ENCODE results near the gene KRTAP3-3. TPM values are rescaled to one million over a fixed set of nuclear protein-coding genes. Genes with fewer than 3 reads are reported as not detected.
"Not testable (repeated sequence)": the region's sequence is repeated elsewhere in the genome, so short reads cannot be mapped to it uniquely, and the experiment has no call there.

Gene KRTAP3-3
- total RNA-seq, 2 experiments from 2014 or later, result not detected

- H3K4me1 Mint-ChIP-seq, result no peaks in the 10 kb centered on the region
- H3K9me3 Mint-ChIP-seq (ENCODE audit: low read depth), result no peaks in the 10 kb centered on the region
- DNase-seq, result no peak
- H3K36me3 Mint-ChIP-seq, result no peaks in the 10 kb centered on the region
- no peak for ATAC-seq
- peaks cover 17% of the 10 kb centered on the region for H3K27me3 Mint-ChIP-seq
- CTCF ChIA-PET, result no interaction called here
- no peak overlapping the region for H3K4me3 Mint-ChIP-seq
- no peak overlapping the region for H3K27ac Mint-ChIP-seq
Measured at GRCh38 chr17:41015454-41015853, 21.5 kb upstream of the KRTAP3-3 start.

- CTCF ChIA-PET, result interaction anchor here (0.9 kb wide), 1 partner anchor 13 kb away, joined by 3 read pairs; no protein-coding TSS in a partner anchor
- Mint-ChIP-seq H3K27ac (no peak overlapping the region), H3K9me3 (ENCODE audit: low read depth) (no peaks in the 10 kb centered on the region), H3K4me1 (no peaks in the 10 kb centered on the region), H3K4me3 (no peak overlapping the region), H3K36me3 (no peaks in the 10 kb centered on the region), H3K27me3 (peaks cover 23% of the 10 kb centered on the region)
- no peak for ATAC-seq
- DNase-seq, result no peak
Measured at GRCh38 chr17:41013606-41014005, 19.6 kb upstream of the KRTAP3-3 start.

DNA sequence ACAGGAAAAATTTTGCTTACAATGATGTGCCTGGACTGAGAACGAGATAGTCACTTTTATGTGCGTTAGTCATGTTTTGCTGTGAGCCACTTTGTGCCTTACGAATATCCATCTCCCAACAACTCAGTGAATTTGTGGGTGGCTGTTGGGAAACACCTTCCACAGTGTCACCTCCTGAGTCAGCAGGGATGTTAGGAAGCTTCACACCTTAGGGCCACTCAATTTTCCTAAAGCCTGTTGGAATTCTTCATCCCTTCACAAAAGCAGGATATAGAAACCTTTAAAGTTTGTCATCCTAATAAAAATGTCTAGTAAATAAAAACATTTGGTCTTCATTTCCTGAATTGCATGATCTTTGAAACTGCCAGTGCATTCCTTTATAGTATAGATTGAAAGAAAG is 19.2 kb upstream of the KRTAP3-3 start:
- no peaks in the 10 kb centered on the region for H3K36me3 Mint-ChIP-seq
- H3K27me3 Mint-ChIP-seq, result peaks cover 25% of the 10 kb centered on the region
- no peaks in the 10 kb centered on the region for H3K9me3 Mint-ChIP-seq (ENCODE audit: low read depth)
- no peak overlapping the region for H3K4me3 Mint-ChIP-seq
- DNase-seq (no peak), ATAC-seq (no peak)
- CTCF ChIA-PET, result no interaction called here
- no peaks in the 10 kb centered on the region for H3K4me1 Mint-ChIP-seq
- no peak overlapping the region for H3K27ac Mint-ChIP-seq

DNA sequence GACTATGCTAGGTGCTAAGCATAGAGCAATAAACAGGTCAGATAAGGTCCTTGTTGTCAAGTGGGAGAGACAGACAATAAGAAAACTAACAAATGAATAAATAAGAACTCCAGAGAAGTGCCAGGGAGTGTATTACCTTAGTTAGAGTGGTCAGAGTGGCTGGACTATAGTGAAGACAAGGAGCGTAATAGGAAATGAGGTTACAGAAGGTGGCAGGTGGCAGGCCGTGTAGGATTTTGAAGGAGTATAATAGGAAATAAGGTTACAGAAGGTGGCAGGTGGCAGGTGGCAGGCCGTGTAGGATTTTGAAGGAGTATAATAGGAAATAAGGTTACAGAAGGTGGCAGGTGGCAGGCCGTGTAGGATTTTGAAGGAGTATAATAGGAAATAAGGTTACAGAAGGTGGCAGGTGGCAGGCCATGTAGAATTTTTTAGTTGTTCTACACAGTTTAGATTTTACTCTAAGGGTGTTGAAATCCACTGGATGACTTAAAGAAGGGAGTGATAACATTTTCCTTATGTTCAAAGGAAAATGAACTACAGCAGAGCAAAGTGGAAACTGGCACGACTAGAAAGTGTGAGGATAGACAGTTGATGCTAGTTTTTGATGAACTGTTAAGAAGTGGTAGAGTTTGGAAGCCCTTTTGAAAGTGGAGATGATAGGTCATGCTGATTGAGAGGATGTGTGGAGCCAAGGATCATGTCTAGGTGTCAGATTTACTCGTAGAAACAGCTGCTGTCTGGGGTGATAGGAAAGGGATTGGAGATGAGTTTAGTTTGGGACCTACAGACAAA is 18.6 kb upstream of the KRTAP3-3 start:
- CTCF ChIA-PET, result no interaction called here
- H3K27me3 Mint-ChIP-seq, result peaks cover 25% of the 10 kb centered on the region
- DNase-seq (no peak), ATAC-seq (no peak)
- H3K27ac Mint-ChIP-seq, result no peak overlapping the region
- no peaks in the 10 kb centered on the region for H3K4me1 Mint-ChIP-seq
- H3K36me3 Mint-ChIP-seq, result no peaks in the 10 kb centered on the region
- H3K9me3 Mint-ChIP-seq (ENCODE audit: low read depth), result no peaks in the 10 kb centered on the region
- H3K4me3 Mint-ChIP-seq, result no peak overlapping the region

DNA sequence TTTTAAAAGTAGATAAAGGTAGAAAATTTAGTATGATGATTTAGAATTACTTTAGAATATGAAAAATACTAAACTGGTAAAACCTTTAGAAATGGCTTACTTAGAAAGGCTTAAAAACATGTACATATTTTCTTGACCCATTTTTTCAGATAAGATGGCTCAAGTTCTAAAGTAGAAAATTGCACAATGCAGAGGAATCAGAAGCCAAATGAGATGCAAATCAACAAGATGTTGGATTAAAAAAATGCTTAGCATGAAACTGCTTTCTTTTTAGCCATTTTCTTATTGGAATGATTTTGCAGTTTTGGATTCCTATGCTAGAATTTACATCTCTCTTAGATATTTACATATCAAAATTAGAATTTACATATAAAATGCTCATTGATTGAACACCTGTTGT is 16.5 kb upstream of the KRTAP3-3 start:
- Mint-ChIP-seq H3K9me3 (ENCODE audit: low read depth) (no peaks in the 10 kb centered on the region), H3K36me3 (no peaks in the 10 kb centered on the region), H3K27me3 (peaks cover 18% of the 10 kb centered on the region), H3K27ac (no peak overlapping the region), H3K4me3 (no peak overlapping the region), H3K4me1 (no peaks in the 10 kb centered on the region)
- CTCF ChIA-PET, result no interaction called here
- ATAC-seq, result no peak
- no peak for DNase-seq

- ATAC-seq, result no peak
- H3K27me3 Mint-ChIP-seq, result peaks cover 16% of the 10 kb centered on the region
- no peaks in the 10 kb centered on the region for H3K4me1 Mint-ChIP-seq
- H3K9me3 Mint-ChIP-seq (ENCODE audit: low read depth), result no peaks in the 10 kb centered on the region
- no peak for DNase-seq
- CTCF ChIA-PET, result no interaction called here
- H3K4me3 Mint-ChIP-seq, result no peak overlapping the region
- H3K36me3 Mint-ChIP-seq, result no peaks in the 10 kb centered on the region
- no peak overlapping the region for H3K27ac Mint-ChIP-seq
Measured at GRCh38 chr17:41009936-41010335, 16.0 kb upstream of the KRTAP3-3 start.

DNA sequence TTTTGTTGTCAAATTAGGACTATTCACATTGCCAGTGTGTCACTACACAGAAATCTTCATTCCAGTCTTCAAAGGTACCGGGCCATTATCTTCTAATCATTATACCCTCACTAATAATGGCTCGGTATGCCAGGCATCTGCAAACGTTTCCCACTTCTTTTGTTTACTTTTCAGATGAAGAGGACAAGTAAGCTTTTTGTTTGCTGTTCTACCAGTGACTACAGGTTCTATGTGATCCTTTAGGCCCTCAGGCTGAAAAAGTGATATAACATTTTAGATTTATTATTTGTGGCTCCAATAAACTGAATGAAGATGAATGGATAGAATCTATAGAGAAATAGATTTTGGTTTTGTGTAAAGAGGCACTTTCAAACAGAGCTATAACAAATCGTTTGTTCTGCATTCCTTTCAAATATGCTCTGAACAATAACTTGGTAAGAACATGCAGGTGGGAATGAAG is 15.4 kb upstream of the KRTAP3-3 start:
- Mint-ChIP-seq H3K36me3 (no peaks in the 10 kb centered on the region), H3K9me3 (ENCODE audit: low read depth) (no peaks in the 10 kb centered on the region), H3K4me3 (no peak overlapping the region), H3K4me1 (no peaks in the 10 kb centered on the region), H3K27me3 (peaks cover 19% of the 10 kb centered on the region), H3K27ac (no peak overlapping the region)
- ATAC-seq (no peak), DNase-seq (no peak)
- CTCF ChIA-PET, result no interaction called here

- DNase-seq (no peak), ATAC-seq (no peak)
- H3K36me3 Mint-ChIP-seq, result no peaks in the 10 kb centered on the region
- no peak within 1 kb of the TSS for H3K4me3 Mint-ChIP-seq
- no peaks in the 10 kb centered on the region for H3K4me1 Mint-ChIP-seq
- CTCF ChIA-PET, result no interaction called here
- no peaks in the 10 kb centered on the region for H3K9me3 Mint-ChIP-seq (ENCODE audit: low read depth)
- H3K27me3 Mint-ChIP-seq, result peaks cover 24% of the 10 kb centered on the region
- no peak within 1 kb of the TSS for H3K27ac Mint-ChIP-seq
Measured at GRCh38 chr17:41008811-41009210, 14.8 kb upstream of the KRTAP3-3 start, which contains the start of gene KRTAP3-1. TSS of gene KRTAP3-1 (minus strand) at chr17:41009128. CDS start at chr17:41009074, 54 bp downstream.

- H3K27me3 Mint-ChIP-seq, result peaks cover 30% of the 10 kb centered on the region
- no peaks in the 10 kb centered on the region for H3K4me1 Mint-ChIP-seq
- CTCF ChIA-PET, result no interaction called here
- no peak overlapping the region for H3K4me3 Mint-ChIP-seq
- H3K9me3 Mint-ChIP-seq (ENCODE audit: low read depth), result no peaks in the 10 kb centered on the region
- no peaks in the 10 kb centered on the region for H3K36me3 Mint-ChIP-seq
- no peak for DNase-seq
- ATAC-seq, result no peak
- H3K27ac Mint-ChIP-seq, result no peak overlapping the region
Measured at GRCh38 chr17:41004397-41004796, 10.4 kb upstream of the KRTAP3-3 start.

DNA sequence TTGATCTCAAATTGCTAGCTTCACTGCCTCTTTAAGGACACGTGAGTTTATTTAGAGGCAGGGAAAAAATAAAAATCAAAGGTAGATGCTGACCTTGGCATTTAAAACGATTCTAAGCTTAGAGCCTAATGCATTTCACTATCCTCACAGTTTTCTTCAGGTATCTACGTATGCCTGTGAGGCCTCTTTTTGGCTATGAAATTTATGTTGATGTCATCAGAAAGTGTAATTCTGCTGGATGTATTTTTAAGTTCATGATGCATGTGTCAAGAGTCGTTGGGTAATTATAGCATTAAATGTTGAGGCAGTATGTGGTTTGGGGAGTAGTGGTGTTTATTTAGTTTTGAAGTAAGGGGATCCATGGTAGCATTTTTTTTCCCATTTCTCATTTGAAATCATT is 10.0 kb upstream of the KRTAP3-3 start:
- Mint-ChIP-seq H3K4me3 (no peak overlapping the region), H3K36me3 (no peaks in the 10 kb centered on the region), H3K9me3 (ENCODE audit: low read depth) (no peaks in the 10 kb centered on the region), H3K4me1 (no peaks in the 10 kb centered on the region), H3K27me3 (peaks cover 31% of the 10 kb centered on the region), H3K27ac (no peak overlapping the region)
- CTCF ChIA-PET, result no interaction called here
- ATAC-seq (no peak), DNase-seq (no peak)

GRCh38 chr17:41002814-41003213 is 8.8 kb upstream of the KRTAP3-3 start:
- H3K36me3 Mint-ChIP-seq, result no peaks in the 10 kb centered on the region
- no peak overlapping the region for H3K4me3 Mint-ChIP-seq
- H3K27me3 Mint-ChIP-seq, result peaks cover 32% of the 10 kb centered on the region
- no peak for ATAC-seq
- no peak overlapping the region for H3K27ac Mint-ChIP-seq
- no peak for DNase-seq
- H3K9me3 Mint-ChIP-seq (ENCODE audit: low read depth), result no peaks in the 10 kb centered on the region
- H3K4me1 Mint-ChIP-seq, result no peaks in the 10 kb centered on the region
- CTCF ChIA-PET, result no interaction called here

GRCh38 chr17:41001795-41002194 is 7.8 kb upstream of the KRTAP3-3 start:
- no peak overlapping the region for H3K4me3 Mint-ChIP-seq
- H3K4me1 Mint-ChIP-seq, result no peaks in the 10 kb centered on the region
- no peak for ATAC-seq
- peaks cover 41% of the 10 kb centered on the region for H3K27me3 Mint-ChIP-seq
- CTCF ChIA-PET, result interaction anchor here (0.6 to 1.2 kb wide), 2 partner anchors 12 to 438 kb away, joined by 3 read pairs; no protein-coding TSS in a partner anchor
- no peak overlapping the region for H3K27ac Mint-ChIP-seq
- no peaks in the 10 kb centered on the region for H3K9me3 Mint-ChIP-seq (ENCODE audit: low read depth)
- DNase-seq, result no peak
- H3K36me3 Mint-ChIP-seq, result no peaks in the 10 kb centered on the region

GRCh38 chr17:40999563-40999962 is 5.6 kb upstream of the KRTAP3-3 start, which contains the start of gene KRTAP3-2:
TSS of gene KRTAP3-2 (minus strand) at chr17:40999906. CDS start at chr17:40999853, 53 bp downstream.
- H3K4me1 Mint-ChIP-seq; H3K36me3 Mint-ChIP-seq; H3K27ac Mint-ChIP-seq; DNase-seq; CTCF ChIA-PET; H3K4me3 Mint-ChIP-seq; H3K9me3 Mint-ChIP-seq (ENCODE audit: low read depth); ATAC-seq: not testable (repeated sequence)
- H3K27me3 Mint-ChIP-seq, result peaks cover 48% of the 10 kb centered on the region

- Mint-ChIP-seq H3K4me1 (no peaks in the 10 kb centered on the region), H3K27me3 (peaks cover 53% of the 10 kb centered on the region), H3K4me3 (no peak overlapping the region), H3K27ac (no peak overlapping the region), H3K9me3 (ENCODE audit: low read depth) (no peaks in the 10 kb centered on the region), H3K36me3 (no peaks in the 10 kb centered on the region)
- ATAC-seq (no peak), DNase-seq (no peak)
- CTCF ChIA-PET, result no interaction called here
Measured at GRCh38 chr17:40997361-40997760, 3.4 kb upstream of the KRTAP3-3 start.

All from activated CD8-positive, alpha-beta memory T cell treated with anti-CD3 and anti-CD28 coated beads, Interleukin-2, amount 10 ng/mL, durations not matched to agents 7 days and 5 days (primary cell).